HepG2 (cell line): Measurements from ENCODE around the gene AHCY. TPM values are rescaled to one million over a fixed set of nuclear protein-coding genes. Genes with fewer than 3 reads are reported as not detected.

ENCODE experiments used
- LCORL ChIP-seq, 2 experiments: fragments of 450-650 bp in 1 of 2; sonication (generic) in 1 of 2; formaldehyde crosslinking in 1 of 2; IDR thresholded peaks; 2 replicates each; pipeline versions ENCODE4 v1.5.0 to v1.6.1; 2017 to 2020; ENCODE audit warnings: antibody characterized with exemption in 1 of 2, missing genetic modification reagents in 1 of 2
- MED8 ChIP-seq: sonication (generic); formaldehyde crosslinking; IDR thresholded peaks from 2 replicates; pipeline ENCODE4 v1.8.1; 2023; ENCODE audit warnings: mild to moderate bottlenecking, missing genetic modification reagents; ENCODE audit not compliant: insufficient replicate concordance
- NFYB ChIP-seq: sonication (generic); formaldehyde crosslinking; IDR thresholded peaks from 2 replicates; pipeline ENCODE4 v1.4.0; 2020; ENCODE audit warnings: missing genetic modification reagents
- RCOR2 ChIP-seq: IDR thresholded peaks from 2 replicates; pipeline ENCODE4 v1.6.1; 2016; ENCODE audit warnings: missing biosample characterization, missing genetic modification reagents
- SALL1 ChIP-seq: sonication (generic); formaldehyde crosslinking; IDR thresholded peaks from 2 replicates; pipeline ENCODE4 v1.8.0; 2022; ENCODE audit warnings: mild to moderate bottlenecking, missing genetic modification reagents
- SP1 ChIP-seq, 2 experiments: fragments of 450-650 bp in 1 of 2; sonication (generic) in 1 of 2; formaldehyde crosslinking in 1 of 2; IDR thresholded peaks; 2 replicates each; pipeline versions ENCODE4 v1.4.0 to v1.6.1; 2016 to 2020; ENCODE audit warnings: missing genetic modification reagents in 1 of 2
- SP4 ChIP-seq: sonication (generic); formaldehyde crosslinking; IDR thresholded peaks from 2 replicates; pipeline ENCODE4 v1.8.1; 2023; ENCODE audit warnings: mild to moderate bottlenecking, missing genetic modification reagents
- SRY ChIP-seq: sonication (generic); formaldehyde crosslinking; IDR thresholded peaks from 2 replicates; pipeline ENCODE4 v1.8.0; 2022; ENCODE audit warnings: mild to moderate bottlenecking, missing genetic modification reagents
- ZBTB21 ChIP-seq: sonication (generic); formaldehyde crosslinking; IDR thresholded peaks from 2 replicates; pipeline ENCODE4 v1.4.0; 2020; ENCODE audit warnings: missing genetic modification reagents
- ZBTB7B ChIP-seq: sonication (generic); formaldehyde crosslinking; IDR thresholded peaks from 2 replicates; pipeline ENCODE4 v1.4.0; 2020; ENCODE audit warnings: missing genetic modification reagents
- ZMAT3 ChIP-seq: sonication (generic); formaldehyde crosslinking; conservative IDR thresholded peaks from 2 replicates; pipeline ENCODE4 v1.7.0; 2021; ENCODE audit warnings: missing genetic modification reagents
- ZMYM3 ChIP-seq: sonication (generic); formaldehyde crosslinking; IDR thresholded peaks from 2 replicates; pipeline ENCODE4 v1.5.1; 2020; ENCODE audit warnings: mild to moderate bottlenecking, missing genetic modification reagents
- ZNF121 ChIP-seq: sonication (generic); formaldehyde crosslinking; IDR thresholded peaks from 2 replicates; pipeline ENCODE4 v1.5.0; 2020; ENCODE audit warnings: mild to moderate bottlenecking, missing genetic modification reagents
- ZNF441 ChIP-seq: sonication (generic); formaldehyde crosslinking; IDR thresholded peaks from 2 replicates; pipeline ENCODE4 v1.7.0; 2021; ENCODE audit warnings: missing genetic modification reagents, borderline replicate concordance
- ZNF501 ChIP-seq: sonication (generic); formaldehyde crosslinking; IDR thresholded peaks from 2 replicates; pipeline ENCODE4 v1.5.1; 2020; ENCODE audit warnings: mild to moderate bottlenecking, moderate library complexity, missing genetic modification reagents
- ZNF589 ChIP-seq: sonication (generic); formaldehyde crosslinking; conservative IDR thresholded peaks from 2 replicates; pipeline ENCODE4 v1.8.0; 2022; ENCODE audit warnings: mild to moderate bottlenecking, moderate library complexity, missing genetic modification reagents
- ZNF768 ChIP-seq: sonication (generic); formaldehyde crosslinking; IDR thresholded peaks from 2 replicates; pipeline ENCODE4 v1.4.0; 2020; ENCODE audit warnings: missing genetic modification reagents
- ZSCAN21 ChIP-seq: sonication (generic); formaldehyde crosslinking; IDR thresholded peaks from 2 replicates; pipeline ENCODE4 v1.8.0; 2022; ENCODE audit warnings: mild to moderate bottlenecking, missing genetic modification reagents, moderate library complexity, borderline replicate concordance
- polyA plus RNA-seq, 8 experiments: library from polyadenylated mRNA; depleted of rRNA in 3 of 8; stranded (reverse) in 7 of 8; unstranded in 1 of 8; fragments of >200 nt; fragmentation: Illumina TruSeq in 4 of 8; extraction: Trizol in 4 of 8; gene quantifications; 2 replicates each; pipeline versions ENCODE4 v1.2.1 to v1.2.3, GENCODE V29; 2011 to 2016; ENCODE audit warnings: low read depth in 4 of 8, missing spikeins in 1 of 8, mixed read lengths in 1 of 8; ENCODE audit not compliant: insufficient read depth in 1 of 8
- total RNA-seq, 5 experiments: library from RNA; depleted of rRNA; stranded (reverse); fragments of >200 nt; fragmentation: Illumina TruSeq; extraction: Trizol; gene quantifications; 2 replicates each; pipeline ENCODE4 v1.2.3, GENCODE V29; 2016; ENCODE audit warnings: low read depth in 1 of 5
- TF ChIP-seq, protein P1 (sequence below): sonication (generic); formaldehyde crosslinking; conservative IDR thresholded peaks from 2 replicates; pipeline ENCODE4 v1.4.0; 2020; ENCODE audit warnings: missing genetic modification reagents
- TF ChIP-seq, protein P2 (sequence below): sonication (generic); formaldehyde crosslinking; IDR thresholded peaks from 2 replicates; pipeline ENCODE4 v1.5.0; 2020; ENCODE audit warnings: mild to moderate bottlenecking, missing genetic modification reagents
- TF ChIP-seq, protein P3 (sequence below): conservative IDR thresholded peaks from 2 replicates; pipeline ENCODE4 v1.6.1; 2018; ENCODE audit warnings: missing genetic modification reagents
- TF ChIP-seq, protein P4 (sequence below): sonication (generic); formaldehyde crosslinking; IDR thresholded peaks from 2 replicates; pipeline ENCODE4 v1.8.0; 2022; ENCODE audit warnings: mild to moderate bottlenecking, missing genetic modification reagents, borderline replicate concordance

Gene AHCY
- total and polyA plus RNA-seq, 2 of the 13 experiments (the other 11 are each of a cell fraction or from before 2014, with no cell fraction given) = 407 to 419 TPM

DNA sequence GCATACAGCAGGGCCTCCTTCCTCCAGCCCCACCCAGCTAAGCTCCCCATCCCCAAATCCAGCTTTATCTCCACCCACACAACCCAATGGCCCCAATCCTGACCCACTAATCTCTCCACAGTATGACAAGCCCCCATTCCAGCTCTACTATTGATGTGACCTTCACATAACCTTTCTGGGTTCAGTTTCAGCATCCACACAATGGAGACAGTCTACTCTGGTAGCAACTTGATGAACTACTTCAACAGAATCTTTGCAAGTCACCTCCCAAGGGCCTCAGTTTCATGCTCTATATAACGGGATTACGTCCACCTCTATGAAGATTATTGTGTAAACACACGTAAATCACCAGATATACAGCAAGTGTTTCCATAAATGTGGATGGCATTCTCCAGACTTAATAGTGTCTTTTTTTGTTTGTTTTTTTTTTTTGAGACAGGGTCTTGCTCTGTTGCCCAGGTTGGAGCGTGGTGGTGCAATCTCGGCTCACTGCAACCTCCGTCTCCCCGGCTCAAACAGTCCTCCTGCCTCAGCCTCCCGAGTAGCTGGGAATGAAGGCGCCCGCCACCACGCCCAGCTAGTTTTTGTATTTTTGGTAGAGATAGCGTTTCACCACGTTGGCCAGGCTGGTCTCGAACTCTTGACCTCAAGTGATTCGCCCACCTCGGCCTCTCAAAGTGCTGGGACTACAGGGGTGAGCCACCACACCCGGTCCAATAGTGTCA lies 1.4 kb downstream of the AHCY start (continued):
- TF ChIP-seq, protein P1, sequence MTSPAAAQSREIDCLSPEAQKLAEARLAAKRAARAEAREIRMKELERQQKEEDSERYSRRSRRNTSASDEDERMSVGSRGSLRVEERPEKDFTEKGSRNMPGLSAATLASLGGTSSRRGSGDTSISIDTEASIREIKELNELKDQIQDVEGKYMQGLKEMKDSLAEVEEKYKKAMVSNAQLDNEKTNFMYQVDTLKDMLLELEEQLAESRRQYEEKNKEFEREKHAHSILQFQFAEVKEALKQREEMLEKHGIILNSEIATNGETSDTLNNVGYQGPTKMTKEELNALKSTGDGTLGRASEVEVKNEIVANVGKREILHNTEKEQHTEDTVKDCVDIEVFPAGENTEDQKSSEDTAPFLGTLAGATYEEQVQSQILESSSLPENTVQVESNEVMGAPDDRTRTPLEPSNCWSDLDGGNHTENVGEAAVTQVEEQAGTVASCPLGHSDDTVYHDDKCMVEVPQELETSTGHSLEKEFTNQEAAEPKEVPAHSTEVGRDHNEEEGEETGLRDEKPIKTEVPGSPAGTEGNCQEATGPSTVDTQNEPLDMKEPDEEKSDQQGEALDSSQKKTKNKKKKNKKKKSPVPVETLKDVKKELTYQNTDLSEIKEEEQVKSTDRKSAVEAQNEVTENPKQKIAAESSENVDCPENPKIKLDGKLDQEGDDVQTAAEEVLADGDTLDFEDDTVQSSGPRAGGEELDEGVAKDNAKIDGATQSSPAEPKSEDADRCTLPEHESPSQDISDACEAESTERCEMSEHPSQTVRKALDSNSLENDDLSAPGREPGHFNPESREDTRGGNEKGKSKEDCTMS (CRISPR knock-in tag) = no peak
- TF ChIP-seq MED8 (CRISPR knock-in tag) (peak; percentile 49), LCORL (IDR thresholded peaks at IDR 0.05) (no peak), LCORL (CRISPR knock-in tag; IDR thresholded peaks at IDR 0.05) (peak; percentile 45; the same call in 1 of the 2 replicates), RCOR2 (CRISPR knock-in tag) (no peak; the same call in 1 of the 2 replicates), ZBTB21 (peak; percentile 33; the same call in 1 of the 2 replicates), ZNF441 (0 out of 2 replicates have a peak, but pooled peaks have one; percentile 12), SRY (CRISPR knock-in tag) (no peak), ZMAT3 (no peak), NFYB (CRISPR knock-in tag) (0 out of 2 replicates have a peak, but pooled peaks have one; percentile 3), SP1 (IDR thresholded peaks at IDR 0.05) (no peak), SP1 (CRISPR knock-in tag; IDR thresholded peaks at IDR 0.05) (0 out of 2 replicates have a peak, but pooled peaks have one; percentile 21), ZNF589 (CRISPR knock-in tag) (0 out of 2 replicates have a peak, but pooled peaks have one; percentile 10), ZNF768 (CRISPR knock-in tag) (0 out of 2 replicates have a peak, but pooled peaks have one; percentile 41), SALL1 (peak; percentile 40; the same call in 1 of the 2 replicates), ZBTB7B (CRISPR knock-in tag) (peak; percentile 37; the same call in 1 of the 2 replicates), SP4 (peak; percentile 14; the same call in 1 of the 2 replicates), ZMYM3 (CRISPR knock-in tag) (peak; percentile 87), ZNF501 (CRISPR knock-in tag) (no peak), ZSCAN21 (CRISPR knock-in tag) (no peak), ZNF121 (CRISPR knock-in tag) (peak; percentile 92)
- TF ChIP-seq, protein P2, sequence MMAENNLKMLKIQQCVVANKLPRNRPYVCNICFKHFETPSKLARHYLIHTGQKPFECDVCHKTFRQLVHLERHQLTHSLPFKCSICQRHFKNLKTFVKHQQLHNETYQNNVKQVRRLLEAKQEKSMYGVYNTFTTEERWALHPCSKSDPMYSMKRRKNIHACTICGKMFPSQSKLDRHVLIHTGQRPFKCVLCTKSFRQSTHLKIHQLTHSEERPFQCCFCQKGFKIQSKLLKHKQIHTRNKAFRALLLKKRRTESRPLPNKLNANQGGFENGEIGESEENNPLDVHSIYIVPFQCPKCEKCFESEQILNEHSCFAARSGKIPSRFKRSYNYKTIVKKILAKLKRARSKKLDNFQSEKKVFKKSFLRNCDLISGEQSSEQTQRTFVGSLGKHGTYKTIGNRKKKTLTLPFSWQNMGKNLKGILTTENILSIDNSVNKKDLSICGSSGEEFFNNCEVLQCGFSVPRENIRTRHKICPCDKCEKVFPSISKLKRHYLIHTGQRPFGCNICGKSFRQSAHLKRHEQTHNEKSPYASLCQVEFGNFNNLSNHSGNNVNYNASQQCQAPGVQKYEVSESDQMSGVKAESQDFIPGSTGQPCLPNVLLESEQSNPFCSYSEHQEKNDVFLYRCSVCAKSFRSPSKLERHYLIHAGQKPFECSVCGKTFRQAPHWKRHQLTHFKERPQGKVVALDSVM (CRISPR knock-in tag) = peak; percentile 93
- TF ChIP-seq, protein P3, sequence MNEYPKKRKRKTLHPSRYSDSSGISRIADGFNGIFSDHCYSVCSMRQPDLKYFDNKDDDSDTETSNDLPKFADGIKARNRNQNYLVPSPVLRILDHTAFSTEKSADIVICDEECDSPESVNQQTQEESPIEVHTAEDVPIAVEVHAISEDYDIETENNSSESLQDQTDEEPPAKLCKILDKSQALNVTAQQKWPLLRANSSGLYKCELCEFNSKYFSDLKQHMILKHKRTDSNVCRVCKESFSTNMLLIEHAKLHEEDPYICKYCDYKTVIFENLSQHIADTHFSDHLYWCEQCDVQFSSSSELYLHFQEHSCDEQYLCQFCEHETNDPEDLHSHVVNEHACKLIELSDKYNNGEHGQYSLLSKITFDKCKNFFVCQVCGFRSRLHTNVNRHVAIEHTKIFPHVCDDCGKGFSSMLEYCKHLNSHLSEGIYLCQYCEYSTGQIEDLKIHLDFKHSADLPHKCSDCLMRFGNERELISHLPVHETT (CRISPR knock-in tag) = 0 out of 2 replicates have a peak, but pooled peaks have one; percentile 17
- TF ChIP-seq, protein P4, sequence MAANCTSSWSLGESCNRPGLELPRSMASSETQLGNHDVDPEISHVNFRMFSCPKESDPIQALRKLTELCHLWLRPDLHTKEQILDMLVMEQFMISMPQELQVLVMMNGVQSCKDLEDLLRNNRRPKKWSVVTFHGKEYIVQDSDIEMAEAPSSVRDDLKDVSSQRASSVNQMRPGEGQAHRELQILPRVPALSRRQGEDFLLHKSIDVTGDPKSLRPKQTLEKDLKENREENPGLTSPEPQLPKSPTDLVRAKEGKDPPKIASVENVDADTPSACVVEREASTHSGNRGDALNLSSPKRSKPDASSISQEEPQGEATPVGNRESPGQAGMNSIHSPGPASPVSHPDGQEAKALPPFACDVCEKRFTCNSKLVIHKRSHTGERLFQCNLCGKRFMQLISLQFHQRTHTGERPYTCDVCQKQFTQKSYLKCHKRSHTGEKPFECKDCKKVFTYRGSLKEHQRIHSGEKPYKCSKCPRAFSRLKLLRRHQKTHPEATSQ (CRISPR knock-in tag) = 0 out of 2 replicates have a peak, but pooled peaks have one; percentile 53
